Measurements from ENCODE around the gene ARHGEF28.

GRCh38 chr5:73966451-73966850 is 340.5 kb downstream of the ARHGEF28 start:
- TF ChIP-seq CTCF (conservative IDR thresholded peaks at IDR 0.05; ENCODE audit: low read length) (no peak), EZH2phosphoT487 (IDR thresholded peaks at IDR 0.05; ENCODE audit: borderline replicate concordance) (no peak)

Measured in Loucy (cell line).